Measurements from ENCODE around the gene KIFBP.

GRCh38 chr10:68957284-68957615, 31.4 kb upstream of the KIFBP start:
- no peak for TF ChIP-seq POLR2A (IDR thresholded peaks at IDR 0.05)
- TF ChIP-seq CTCF (IDR thresholded peaks at IDR 0.05) = no peak

Measured in sigmoid colon (tissue), 3 donors.